ENCODE measurements around the gene STAB1. TPM values are rescaled to one million over a fixed set of nuclear protein-coding genes. Genes with fewer than 3 reads are reported as not detected.

The STAB1 gene
- total and polyA plus RNA-seq, 2 experiments from 2014 or later, result 3.0 to 4.6 TPM

DNA sequence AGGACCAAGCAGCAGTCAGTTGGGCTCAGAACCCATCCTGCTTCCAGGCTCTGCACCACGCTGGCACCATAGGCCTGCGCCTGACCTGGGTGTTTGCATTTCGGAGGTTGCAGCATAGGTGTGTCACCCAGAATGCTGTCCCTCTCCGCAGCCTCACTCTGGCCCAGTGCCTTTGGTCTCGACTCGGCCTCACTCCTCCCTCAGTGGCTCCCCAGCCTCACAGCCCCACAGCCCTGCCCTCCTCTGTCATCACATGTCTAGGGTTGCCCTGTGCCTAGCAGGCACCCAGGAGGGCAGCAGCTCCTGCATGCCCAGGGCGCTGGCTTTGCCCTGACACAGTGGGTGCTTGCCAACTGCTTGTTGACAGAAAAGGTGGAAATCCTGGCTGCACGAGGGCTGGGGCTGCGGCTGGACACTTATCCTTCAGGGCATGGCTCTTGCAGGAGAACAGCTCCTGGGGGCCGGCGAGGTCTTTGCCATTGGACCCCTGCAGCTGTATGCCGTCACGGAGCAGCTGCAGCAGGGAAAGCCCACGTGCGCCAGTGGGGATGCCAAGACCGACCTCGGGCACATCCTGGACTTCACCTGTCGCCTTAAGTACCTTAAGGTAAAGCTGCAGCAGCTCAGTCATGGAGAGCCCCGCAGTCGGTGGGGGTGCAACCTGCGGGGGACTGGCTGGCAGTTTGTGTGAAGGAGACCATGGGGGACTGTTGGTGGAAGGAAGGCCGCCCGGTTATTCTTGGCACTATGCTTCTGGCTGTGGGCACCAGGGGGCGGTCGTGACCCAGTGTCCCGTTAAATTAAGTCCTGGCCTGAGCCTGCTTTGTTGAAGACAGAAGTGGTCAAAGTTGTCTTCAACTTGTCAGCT is 23.5 kb upstream of the STAB1 start:
- Histone ChIP-seq H3K4me1 (ENCODE audit: insufficient read depth) (peaks cover 17% of the 10 kb centered on the region), H3K36me3 (replicated peaks; ENCODE audit: insufficient read depth, low read depth) (no peaks in the 10 kb centered on the region), H4K20me1 (ENCODE audit: insufficient read depth, poor library complexity, severe bottlenecking) (peaks cover 12% of the 10 kb centered on the region), H3K9me3 (ENCODE audit: low read depth) (no peaks in the 10 kb centered on the region), H3K4me3 (no peak overlapping the region), H3K79me2 (peaks cover 32% of the 10 kb centered on the region), H3K27ac (no peak overlapping the region), H3K9me2 (replicated peaks; ENCODE audit: insufficient read depth) (no peaks in the 10 kb centered on the region), H3K4me2 (no peak overlapping the region), H3K27me3 (no peaks in the 10 kb centered on the region), H2AFZ (no peak overlapping the region)
- 85% methylated on average over 26 of the region's 26 CpGs for WGBS (ENCODE audit: low lambda C conversion rate, missing lambda C conversion rate)
- no peak for TF ChIP-seq EZH2 (IDR thresholded peaks at IDR 0.05; ENCODE audit: borderline replicate concordance)
- TF ChIP-seq EZH2phosphoT487 (IDR thresholded peaks at IDR 0.05; ENCODE audit: low read depth, severe bottlenecking, unreplicated experiment), result no peak
- TF ChIP-seq, protein P1, sequence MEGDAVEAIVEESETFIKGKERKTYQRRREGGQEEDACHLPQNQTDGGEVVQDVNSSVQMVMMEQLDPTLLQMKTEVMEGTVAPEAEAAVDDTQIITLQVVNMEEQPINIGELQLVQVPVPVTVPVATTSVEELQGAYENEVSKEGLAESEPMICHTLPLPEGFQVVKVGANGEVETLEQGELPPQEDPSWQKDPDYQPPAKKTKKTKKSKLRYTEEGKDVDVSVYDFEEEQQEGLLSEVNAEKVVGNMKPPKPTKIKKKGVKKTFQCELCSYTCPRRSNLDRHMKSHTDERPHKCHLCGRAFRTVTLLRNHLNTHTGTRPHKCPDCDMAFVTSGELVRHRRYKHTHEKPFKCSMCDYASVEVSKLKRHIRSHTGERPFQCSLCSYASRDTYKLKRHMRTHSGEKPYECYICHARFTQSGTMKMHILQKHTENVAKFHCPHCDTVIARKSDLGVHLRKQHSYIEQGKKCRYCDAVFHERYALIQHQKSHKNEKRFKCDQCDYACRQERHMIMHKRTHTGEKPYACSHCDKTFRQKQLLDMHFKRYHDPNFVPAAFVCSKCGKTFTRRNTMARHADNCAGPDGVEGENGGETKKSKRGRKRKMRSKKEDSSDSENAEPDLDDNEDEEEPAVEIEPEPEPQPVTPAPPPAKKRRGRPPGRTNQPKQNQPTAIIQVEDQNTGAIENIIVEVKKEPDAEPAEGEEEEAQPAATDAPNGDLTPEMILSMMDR (IDR thresholded peaks at IDR 0.05; ENCODE audit: poor library complexity), result peak; percentile 48
- DNase-seq (ENCODE audit: low spot score), result peak; percentile 69

DNA sequence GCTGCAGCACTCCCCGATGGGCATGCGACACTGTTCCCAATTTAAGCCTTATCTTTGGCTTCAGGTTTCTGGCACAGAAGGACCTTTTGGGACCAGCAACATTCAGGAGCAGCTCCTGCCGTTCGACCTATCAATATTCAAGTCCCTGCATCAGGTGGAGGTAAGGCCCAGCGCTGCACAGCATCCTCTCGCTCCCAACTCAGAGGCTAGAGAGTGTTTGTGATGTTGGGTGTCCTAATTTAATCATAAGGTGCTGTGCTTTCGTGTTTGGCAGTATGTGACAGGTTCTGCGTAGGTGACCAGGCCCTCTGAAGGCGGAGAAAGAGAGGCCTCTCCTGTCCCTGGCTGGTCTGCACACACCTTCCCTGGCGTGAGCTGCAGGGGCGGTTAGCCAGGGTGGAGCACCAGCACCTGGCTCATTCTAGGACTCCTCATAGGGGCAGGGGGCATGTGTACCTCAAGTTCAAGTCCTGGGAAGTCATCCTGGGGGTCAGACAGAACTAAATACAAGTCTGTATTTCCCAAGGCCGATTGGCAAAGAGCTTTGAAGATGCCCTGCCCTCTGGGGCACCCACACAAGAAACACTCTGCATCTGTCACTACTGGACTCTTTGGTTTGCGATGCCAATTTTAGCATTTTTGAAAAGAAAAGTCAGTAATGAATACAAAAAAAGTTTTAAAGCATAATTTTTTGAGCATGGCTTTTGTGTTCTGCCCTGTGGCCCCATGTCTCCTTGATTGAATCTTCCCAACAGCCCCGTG is 22.7 kb upstream of the STAB1 start:
- H3K9me2 ChIP-seq (replicated peaks; ENCODE audit: insufficient read depth), result no peaks in the 10 kb centered on the region
- H3K27me3 ChIP-seq, result no peaks in the 10 kb centered on the region
- no peak overlapping the region for H3K27ac ChIP-seq
- H4K20me1 ChIP-seq (ENCODE audit: insufficient read depth, poor library complexity, severe bottlenecking), result peaks cover 12% of the 10 kb centered on the region
- no peak overlapping the region for H3K4me2 ChIP-seq
- WGBS (ENCODE audit: low lambda C conversion rate, missing lambda C conversion rate), result 86% methylated on average over 14 of the region's 14 CpGs
- H2AFZ ChIP-seq, result no peak overlapping the region
- H3K4me1 ChIP-seq (ENCODE audit: insufficient read depth), result peaks cover 17% of the 10 kb centered on the region
- H3K4me3 ChIP-seq, result no peak overlapping the region
- H3K36me3 ChIP-seq (replicated peaks; ENCODE audit: insufficient read depth, low read depth), result no peaks in the 10 kb centered on the region
- no peaks in the 10 kb centered on the region for H3K9me3 ChIP-seq (ENCODE audit: low read depth)
- DNase-seq (ENCODE audit: low spot score), result no peak
- H3K79me2 ChIP-seq, result peaks cover 27% of the 10 kb centered on the region
- TF ChIP-seq EZH2 (IDR thresholded peaks at IDR 0.05; ENCODE audit: borderline replicate concordance) (no peak), EZH2phosphoT487 (IDR thresholded peaks at IDR 0.05; ENCODE audit: low read depth, severe bottlenecking, unreplicated experiment) (no peak)
- TF ChIP-seq, protein P1 (IDR thresholded peaks at IDR 0.05; ENCODE audit: poor library complexity), result no peak

- no peak for TF ChIP-seq EZH2 (IDR thresholded peaks at IDR 0.05; ENCODE audit: borderline replicate concordance)
- no peak for TF ChIP-seq EZH2phosphoT487 (IDR thresholded peaks at IDR 0.05; ENCODE audit: low read depth, severe bottlenecking, unreplicated experiment)
- TF ChIP-seq, protein P1 (IDR thresholded peaks at IDR 0.05; ENCODE audit: poor library complexity), result no peak
- Histone ChIP-seq H3K4me3 (no peak overlapping the region), H3K27me3 (no peaks in the 10 kb centered on the region), H3K4me2 (no peak overlapping the region), H3K36me3 (replicated peaks; ENCODE audit: insufficient read depth, low read depth) (no peaks in the 10 kb centered on the region), H4K20me1 (ENCODE audit: insufficient read depth, poor library complexity, severe bottlenecking) (peaks cover 12% of the 10 kb centered on the region), H2AFZ (no peak overlapping the region), H3K79me2 (peaks cover 21% of the 10 kb centered on the region), H3K9me3 (ENCODE audit: low read depth) (no peaks in the 10 kb centered on the region), H3K9me2 (replicated peaks; ENCODE audit: insufficient read depth) (no peaks in the 10 kb centered on the region), H3K4me1 (ENCODE audit: insufficient read depth) (peaks cover 14% of the 10 kb centered on the region), H3K27ac (no peak overlapping the region)
- DNase-seq (ENCODE audit: low spot score), result no peak
- 91% methylated on average over 5 of the region's 5 CpGs for whole genome bisulfite sequencing (ENCODE audit: low lambda C conversion rate, missing lambda C conversion rate)
Measured at GRCh38 chr3:52473026-52473425, 22.1 kb upstream of the STAB1 start.
